NCI-H1417 (cell line): ENCODE data around the gene SH3PXD2A.

Experiments used
- DNase-seq, 3 experiments: peaks; one replicate each; lab custom pipeline; 2025; lab: John Stamatoyannopoulos, UW

SH3PXD2A gene

GRCh38 chr10:103544657-103545310 lies 310.6 kb downstream of the SH3PXD2A start:
- no peak for DNase-seq
